ENCODE data around the gene PKM.

The PKM gene

DNA sequence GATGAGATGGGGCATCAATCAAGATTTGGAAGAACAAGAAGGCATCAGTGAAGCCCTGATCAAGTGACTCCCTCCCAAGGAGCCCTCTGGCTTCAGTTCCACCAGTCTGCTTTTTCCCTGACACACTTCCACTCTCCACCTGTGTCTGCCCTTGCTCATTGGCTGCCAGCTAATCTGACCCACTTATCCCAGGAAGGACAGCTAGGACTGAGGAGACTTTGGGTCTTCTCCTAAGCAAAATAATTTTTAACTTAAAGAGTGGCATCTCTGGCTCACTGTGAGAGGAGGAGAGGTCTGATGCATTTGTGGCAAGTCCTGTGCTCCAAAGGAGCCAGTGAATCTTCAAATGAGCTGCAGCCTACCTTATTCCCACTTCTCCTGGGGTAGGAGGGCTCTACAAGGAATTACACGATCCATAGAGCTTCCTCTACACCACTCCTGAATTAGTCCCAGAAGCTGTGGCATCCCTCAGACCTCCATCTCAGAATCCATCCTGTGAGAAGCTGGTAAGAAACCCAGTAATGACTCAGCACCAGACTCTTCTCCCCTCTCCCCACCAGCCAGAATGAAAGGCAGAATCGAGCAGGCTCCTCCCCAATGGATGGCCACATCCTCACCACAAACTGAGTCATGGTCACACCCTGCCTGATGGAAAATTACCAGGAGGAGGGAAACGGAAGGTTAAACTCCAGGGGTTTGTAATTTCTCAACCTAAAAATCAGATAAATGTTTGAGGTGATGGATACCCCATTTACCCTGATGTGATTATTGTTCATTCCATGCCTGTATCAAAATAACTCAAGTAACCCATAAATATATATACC, 6.3 kb upstream of the PKM start:
- peak; percentile 97 for DNase-seq
- in situ Hi-C loops (cut with MboI; ENCODE audit: low pct_unique_long_range_greater_than_20kb, low sequenced_read_pairs), result no loop called here

DNA sequence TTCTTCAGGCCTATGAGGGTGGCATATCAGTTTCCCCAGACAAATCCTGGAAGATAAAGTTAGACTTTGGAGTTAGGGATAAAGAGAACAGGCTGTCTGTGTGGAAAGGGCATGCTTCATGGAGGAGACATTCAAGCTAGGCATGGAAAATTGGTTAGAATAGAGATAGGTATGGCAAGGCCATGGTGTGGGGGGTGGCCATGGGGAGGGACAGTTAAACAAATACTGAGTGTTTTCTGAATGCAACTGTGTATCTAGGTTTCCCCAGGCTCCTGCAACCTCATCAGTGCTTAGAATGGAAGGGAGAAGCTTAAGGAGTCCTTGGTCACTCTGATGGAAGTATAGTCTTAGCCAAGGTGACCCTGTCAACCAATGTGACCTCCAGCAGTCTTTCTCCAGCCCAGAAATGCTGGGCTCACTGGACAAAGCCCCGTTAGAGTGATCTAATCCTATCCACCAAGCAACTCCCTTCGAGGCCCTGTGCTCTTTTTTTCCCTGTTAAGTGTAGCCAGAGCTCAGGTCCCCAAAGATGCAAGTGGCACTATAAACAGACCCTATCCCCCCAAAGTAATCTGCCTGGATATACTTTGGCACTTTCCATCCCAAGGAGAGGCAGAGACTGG, 5.5 kb upstream of the PKM start:
- DNase-seq, result no peak
- in situ Hi-C loops (cut with MboI; ENCODE audit: low pct_unique_long_range_greater_than_20kb, low sequenced_read_pairs), result no loop called here

DNA sequence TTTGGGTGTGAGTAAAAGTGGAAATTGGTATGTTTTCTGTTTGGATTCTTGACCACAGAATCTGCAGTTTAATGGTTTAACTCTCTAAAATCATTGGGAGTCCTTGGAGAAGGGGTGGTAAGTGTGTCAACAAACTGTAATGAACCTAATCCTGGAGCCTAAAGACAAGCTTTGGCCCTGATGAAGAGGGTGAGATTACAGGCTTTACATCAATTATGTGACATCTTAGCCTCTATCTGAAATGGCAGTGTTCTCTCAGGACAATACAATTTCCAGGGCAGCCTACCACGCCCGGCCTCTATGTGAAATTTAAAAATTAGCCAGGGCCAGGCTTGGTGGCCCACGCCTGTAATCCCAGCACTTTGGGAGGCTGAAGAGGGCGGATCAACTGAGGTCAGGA, 4.3 kb upstream of the PKM start:
- no peak for DNase-seq
- in situ Hi-C loops (cut with MboI; ENCODE audit: low pct_unique_long_range_greater_than_20kb, low sequenced_read_pairs), result no loop called here

DNA sequence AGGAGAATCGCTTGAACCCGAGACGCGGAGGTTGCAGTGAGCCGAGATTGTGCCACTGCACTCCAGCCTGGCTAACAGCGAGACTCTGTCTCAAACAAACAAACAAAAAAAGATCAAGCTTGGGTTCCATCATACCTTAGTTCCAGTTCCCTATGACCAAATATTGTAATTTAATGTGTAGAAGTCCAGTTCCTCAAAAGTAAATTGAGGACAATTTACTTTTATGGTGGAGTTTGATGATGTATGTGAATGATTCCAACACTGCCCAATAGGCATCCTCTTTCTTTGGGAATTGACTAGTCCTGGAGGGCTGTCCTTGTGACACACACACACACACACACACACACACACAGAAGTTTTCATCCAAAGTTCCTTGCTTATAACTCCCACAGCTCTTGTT, 2.8 kb upstream of the PKM start:
- in situ Hi-C loops (cut with MboI; ENCODE audit: low pct_unique_long_range_greater_than_20kb, low sequenced_read_pairs), result no loop called here
- no peak for DNase-seq

DNA sequence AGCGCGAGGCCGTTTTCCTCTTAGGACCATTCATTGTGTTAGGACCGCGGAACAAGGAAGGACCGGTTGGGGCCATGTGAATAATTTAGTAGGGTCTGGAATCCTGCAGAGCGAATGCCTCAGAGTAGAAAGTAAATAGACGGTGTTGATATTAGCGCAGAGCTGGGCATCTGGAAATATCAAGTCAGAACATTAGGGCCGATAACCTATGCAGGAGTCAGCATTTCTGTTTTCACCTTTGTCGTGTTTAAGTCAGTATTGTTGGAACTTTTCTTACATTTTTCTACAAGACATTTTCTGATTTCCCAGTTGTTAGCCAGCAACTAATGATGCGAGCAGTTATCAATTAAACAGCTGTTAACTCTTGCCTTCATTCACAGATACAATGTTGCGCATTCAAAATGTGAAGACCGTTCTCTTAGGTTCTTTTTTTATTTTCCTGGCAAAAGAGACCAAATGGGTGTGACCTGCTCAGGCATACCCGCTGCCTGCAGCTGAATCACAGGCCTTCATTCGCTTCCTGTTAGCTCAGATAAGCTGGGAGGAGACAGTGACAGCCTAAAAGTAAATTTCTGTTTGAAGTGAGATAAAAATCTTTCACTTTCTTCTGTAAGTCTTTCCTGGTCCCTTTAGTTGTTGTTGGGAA, 966 bp upstream of the PKM start:
- peak; percentile 59 for DNase-seq
- in situ Hi-C loops (cut with MboI; ENCODE audit: low pct_unique_long_range_greater_than_20kb, low sequenced_read_pairs), result no loop called here

DNA sequence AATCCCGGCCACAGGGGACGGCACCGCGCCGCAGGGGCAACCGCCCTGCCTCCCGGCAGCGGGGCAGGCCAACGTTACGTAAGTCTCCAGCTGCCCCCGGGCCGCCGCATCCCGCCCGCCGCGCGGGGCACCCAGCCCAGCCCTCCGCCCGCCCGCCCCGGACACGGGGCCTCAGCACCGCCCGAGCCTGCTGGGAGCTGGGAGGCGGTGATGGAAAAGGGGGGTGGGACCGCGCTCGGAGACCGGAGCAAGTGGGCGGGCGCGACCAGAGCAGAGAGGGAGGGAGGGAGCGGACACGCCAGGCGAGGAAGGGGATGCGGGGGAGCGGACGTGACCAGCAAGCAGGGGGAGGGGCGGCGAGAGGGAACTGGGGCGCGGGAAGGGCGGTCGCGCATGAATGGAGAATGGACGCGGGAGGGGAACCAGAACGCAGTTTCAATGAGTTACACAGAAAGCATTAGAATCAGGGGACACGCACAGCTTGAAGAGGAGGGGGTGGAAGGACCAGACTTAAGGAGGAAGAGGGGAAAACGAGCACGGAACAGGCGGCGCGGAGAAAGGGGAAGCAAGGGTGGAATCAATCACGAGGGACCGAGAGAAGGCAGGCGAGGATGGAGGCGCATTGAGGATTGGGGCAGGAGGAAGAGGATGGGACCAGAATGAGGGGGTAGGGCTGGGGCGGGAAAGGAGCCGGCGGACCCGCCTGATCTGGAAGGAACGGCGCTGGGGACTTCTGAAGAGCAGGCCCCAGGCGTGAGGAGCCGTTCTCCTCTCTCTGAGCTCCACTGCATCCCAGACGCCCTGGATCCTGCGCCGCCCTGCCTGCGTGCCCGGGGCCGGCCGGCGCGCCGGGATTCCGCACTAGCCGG, 559 bp downstream of the PKM start:
- in situ Hi-C loops (cut with MboI; ENCODE audit: low pct_unique_long_range_greater_than_20kb, low sequenced_read_pairs), result no loop called here

DNA sequence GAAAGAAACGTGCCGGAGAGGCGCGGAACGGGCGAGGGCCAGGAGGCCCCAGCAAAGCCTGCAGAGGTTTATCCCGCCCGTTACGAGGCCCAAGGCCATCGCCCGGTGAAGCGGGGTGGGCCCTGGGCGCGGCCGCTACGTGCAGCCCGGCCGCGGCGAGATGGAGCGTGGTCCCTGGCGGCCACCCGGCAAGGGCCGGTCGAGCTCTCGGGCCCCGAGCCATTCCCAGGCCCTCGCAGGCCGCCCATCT, 1.1 kb downstream of the PKM start:
- DNase-seq, result no peak
- in situ Hi-C loops (cut with MboI; ENCODE audit: low pct_unique_long_range_greater_than_20kb, low sequenced_read_pairs), result no loop called here

More for the DNA sequence above, 559 bp downstream of the PKM start:
- peak; percentile 94 for DNase-seq

DNA sequence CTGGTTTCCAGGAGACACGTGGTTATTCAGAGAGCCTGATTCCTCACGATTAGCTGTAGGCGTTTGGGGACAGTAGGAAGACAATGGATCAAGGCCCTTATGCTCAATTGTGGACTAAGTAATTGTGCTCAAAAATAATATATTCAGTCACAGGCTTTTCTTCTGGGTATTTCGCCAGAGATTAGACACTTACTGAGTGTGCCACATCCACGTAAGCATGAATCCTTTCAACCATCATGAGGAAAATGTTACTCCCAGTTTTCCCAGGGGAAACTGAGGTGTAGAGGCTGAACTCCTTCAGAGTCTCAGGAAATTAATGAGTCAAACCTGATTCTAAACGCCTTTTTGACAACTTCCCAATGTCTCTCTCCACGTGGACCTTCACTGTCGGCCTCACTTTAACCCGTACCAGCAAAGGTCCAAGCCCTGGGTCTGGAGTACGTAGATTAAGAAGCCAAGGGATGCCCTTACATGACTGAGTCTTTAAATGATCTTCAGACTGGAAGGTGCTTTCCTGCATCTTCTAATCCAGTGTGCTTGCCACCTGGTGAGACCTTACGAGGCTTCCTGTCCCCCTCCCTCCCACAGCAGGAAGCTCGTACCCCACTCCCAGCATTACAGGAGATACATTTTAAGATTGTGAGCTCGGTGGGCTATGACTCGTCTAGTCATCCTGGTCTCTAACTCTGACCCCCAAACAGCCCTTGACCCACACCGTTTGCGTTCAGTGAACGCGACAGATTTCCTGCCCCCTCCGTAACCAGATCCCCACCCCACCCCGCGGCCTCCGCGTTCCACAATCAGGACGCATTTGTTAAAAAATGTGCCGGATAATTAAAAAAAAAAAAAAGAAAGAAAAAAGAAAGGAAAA, 1.7 kb downstream of the PKM start:
- in situ Hi-C loops (cut with MboI; ENCODE audit: low pct_unique_long_range_greater_than_20kb, low sequenced_read_pairs), result no loop called here
- peak; percentile 49 for DNase-seq

DNA sequence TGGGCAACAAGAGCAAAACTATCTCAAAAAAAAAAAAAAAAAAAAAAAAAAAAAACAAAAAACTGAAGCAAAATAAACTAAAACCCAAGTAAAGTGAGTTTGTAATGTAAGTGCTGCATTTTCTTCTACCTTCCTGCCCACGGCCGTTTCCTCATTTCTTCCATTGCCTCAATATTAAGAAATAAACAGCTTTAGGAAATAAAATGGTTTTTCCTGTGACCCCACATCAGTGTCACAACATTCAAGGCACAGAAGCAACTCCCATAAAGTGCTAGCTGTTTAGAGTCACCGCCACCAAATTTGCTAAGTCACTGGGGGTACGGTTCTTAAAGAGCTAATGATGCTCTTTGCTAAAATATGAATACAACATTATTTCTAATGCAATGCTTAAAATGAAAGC, 3.3 kb downstream of the PKM start:
- in situ Hi-C loops (cut with MboI; ENCODE audit: low pct_unique_long_range_greater_than_20kb, low sequenced_read_pairs), result no loop called here
- DNase-seq, result no peak

DNA sequence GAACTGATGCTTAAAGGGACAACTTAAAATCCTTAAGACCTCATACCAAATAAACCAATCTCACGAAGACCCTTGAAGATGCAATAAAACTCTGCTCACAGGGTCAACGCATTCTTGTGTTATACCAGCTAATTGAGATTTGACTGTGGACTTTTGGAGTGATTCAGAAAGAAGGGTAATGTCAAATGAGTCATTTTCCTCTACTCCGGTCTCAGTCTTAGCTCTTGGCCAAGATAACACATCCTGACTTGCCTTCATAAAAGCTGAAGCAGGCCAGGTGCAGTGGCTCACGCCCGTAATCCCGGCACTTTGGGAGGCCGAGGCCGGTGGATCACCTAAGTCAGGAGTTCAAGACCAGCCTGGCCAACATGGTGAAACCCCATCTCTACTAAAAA, 3.8 kb downstream of the PKM start:
- no peak for DNase-seq

DNA sequence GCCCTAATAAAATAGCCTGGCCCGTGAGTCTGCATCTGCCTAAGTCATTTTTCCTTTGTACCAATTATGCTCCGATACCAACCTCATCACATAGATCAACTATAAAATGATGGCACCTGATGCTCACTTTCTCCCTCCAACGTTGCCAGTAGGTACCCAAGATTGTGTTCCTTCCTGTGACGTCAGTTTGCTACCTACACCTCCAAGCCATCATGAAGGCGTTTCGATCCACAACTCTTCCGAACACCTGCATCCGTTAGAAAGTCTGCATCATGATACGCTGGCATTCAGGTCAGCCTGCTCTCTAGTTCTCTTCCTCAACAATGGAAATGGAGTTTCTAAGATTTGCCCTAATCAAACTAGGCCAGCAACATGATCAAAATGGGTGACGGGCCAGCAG, 7.7 kb downstream of the PKM start:
- no peak for DNase-seq
- in situ Hi-C loops (cut with MboI; ENCODE audit: low pct_unique_long_range_greater_than_20kb, low sequenced_read_pairs), result no loop called here

More for the DNA sequence above, 3.8 kb downstream of the PKM start:
- in situ Hi-C loops (cut with MboI; ENCODE audit: low pct_unique_long_range_greater_than_20kb, low sequenced_read_pairs), result no loop called here

DNA sequence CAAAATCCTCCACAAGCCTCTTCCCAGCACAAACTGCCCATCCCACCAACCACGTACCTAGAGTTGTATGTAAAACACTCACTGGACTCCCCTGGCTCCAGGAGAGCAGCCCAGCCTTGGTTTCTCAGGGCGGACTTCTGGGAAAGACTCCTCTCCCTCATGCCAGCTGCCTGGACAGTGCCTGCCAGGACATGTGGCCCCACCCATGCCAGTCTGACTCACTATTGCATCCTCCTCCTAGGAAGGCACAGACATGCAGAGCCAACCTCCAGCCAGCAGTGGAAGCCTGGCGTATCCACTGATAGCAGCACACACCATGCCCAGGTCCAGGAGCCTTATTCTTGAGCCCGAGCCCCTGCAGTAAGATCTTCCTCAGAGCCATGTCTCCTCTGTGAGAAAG, 8.6 kb downstream of the PKM start:
- DNase-seq, result no peak
- in situ Hi-C loops (cut with MboI; ENCODE audit: low pct_unique_long_range_greater_than_20kb, low sequenced_read_pairs), result no loop called here

DNA sequence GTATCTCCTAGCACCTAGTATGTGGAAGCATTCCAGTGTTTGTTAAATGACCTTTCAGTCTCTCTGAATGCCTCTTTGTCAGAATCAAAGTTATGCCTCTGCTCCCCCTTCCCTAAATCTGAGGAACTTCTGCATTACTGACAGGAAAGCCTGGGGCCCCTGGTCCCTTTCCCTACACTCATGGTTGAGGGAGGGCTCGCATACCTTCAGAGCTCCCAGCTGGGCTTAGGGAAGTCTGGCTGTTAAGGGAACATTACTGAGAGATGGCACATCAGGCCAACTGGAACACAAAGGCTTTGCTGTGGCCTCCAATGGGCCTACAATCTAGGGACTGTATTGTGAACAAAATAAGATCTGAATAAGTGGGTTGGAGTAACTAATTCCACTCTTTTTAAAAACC, 10.3 kb downstream of the PKM start:
- in situ Hi-C loops (cut with MboI; ENCODE audit: low pct_unique_long_range_greater_than_20kb, low sequenced_read_pairs), result no loop called here
- peak; percentile 51 for DNase-seq

DNA sequence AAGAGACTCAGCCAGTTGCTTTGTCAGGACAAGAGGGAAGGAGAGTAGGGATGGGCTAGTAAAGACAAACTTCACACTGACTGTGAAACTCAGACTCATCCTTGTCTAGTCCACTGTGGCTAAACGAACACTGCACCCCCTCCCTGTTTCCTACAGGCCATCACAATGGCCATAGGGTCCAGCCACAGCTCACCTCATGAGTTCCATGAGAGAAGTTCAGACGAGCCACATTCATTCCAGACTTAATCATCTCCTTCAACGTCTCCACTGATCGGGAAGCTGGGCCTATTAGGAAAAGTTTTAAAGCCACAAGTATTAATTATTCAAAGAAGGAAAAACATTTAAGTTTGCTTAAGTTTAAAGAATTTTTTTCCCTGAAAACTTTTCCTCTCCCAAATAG, 13.8 kb downstream of the PKM start:
- in situ Hi-C loops (cut with MboI; ENCODE audit: low pct_unique_long_range_greater_than_20kb, low sequenced_read_pairs), result no loop called here
- DNase-seq, result no peak

DNA sequence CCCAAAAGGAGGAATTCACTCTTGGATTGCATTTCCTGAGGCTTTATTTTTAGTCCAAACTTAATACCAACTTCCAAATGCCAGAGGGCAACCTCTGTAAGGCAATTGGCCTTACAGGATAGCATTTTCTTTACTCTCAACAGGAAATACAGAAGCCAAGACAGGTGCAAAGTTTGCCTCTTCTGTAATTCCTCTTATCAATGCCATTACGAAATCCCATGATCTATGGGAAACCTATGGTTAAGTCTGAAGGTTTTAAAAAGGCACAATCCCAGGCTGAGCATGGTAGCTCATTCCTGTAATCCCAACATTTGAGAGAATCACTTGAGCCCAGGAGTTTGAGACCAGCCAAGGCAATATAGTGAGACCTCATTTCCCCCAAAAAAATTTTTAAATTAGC, 14.9 kb downstream of the PKM start:
- in situ Hi-C loops (cut with MboI; ENCODE audit: low pct_unique_long_range_greater_than_20kb, low sequenced_read_pairs), result no loop called here
- no peak for DNase-seq

DNA sequence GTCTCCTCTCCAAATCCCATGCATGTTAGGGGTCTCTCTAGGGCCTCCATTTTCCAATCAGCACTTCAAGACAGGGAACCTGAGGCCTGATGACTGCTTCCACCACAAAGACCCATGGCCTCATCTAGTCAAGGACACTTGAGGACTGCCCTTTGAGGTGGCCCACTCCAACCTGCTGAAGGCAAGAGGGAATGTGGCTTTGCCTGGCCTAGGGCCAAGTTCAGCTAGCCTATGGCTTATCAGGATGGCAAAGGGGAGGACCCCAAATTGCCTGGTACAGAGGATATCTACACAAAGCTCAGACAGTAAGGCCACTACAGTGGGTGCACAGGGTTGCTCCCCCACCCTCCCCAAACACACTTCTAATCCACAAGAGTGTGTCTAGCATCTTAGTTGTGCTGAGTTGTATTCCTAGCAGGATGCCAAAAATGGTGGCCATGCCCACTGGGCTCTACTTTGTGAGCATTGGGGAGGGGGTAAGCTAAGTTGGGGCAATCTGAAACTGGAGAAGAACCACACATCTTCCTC, 23.4 kb downstream of the PKM start:
- in situ Hi-C loops (cut with MboI; ENCODE audit: low pct_unique_long_range_greater_than_20kb, low sequenced_read_pairs), result no loop called here
- no peak for DNase-seq

DNA sequence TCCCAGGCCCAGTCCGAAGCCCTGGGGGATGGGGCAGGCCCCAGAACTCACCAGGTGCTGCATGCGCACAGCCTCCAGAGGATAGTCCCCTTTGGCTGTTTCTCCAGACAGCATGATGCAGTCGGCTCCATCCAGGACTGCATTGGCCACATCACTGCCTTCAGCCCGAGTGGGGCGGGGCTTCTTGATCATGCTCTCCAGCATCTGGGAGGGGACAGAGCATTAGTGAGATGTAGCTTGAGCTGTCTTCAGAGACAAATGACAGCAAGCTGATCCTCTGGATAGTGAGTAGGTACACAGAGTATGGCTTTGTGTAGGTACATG, 24.4 kb downstream of the PKM start:
- no peak for DNase-seq
- in situ Hi-C loops (cut with MboI; ENCODE audit: low pct_unique_long_range_greater_than_20kb, low sequenced_read_pairs), result no loop called here

DNA sequence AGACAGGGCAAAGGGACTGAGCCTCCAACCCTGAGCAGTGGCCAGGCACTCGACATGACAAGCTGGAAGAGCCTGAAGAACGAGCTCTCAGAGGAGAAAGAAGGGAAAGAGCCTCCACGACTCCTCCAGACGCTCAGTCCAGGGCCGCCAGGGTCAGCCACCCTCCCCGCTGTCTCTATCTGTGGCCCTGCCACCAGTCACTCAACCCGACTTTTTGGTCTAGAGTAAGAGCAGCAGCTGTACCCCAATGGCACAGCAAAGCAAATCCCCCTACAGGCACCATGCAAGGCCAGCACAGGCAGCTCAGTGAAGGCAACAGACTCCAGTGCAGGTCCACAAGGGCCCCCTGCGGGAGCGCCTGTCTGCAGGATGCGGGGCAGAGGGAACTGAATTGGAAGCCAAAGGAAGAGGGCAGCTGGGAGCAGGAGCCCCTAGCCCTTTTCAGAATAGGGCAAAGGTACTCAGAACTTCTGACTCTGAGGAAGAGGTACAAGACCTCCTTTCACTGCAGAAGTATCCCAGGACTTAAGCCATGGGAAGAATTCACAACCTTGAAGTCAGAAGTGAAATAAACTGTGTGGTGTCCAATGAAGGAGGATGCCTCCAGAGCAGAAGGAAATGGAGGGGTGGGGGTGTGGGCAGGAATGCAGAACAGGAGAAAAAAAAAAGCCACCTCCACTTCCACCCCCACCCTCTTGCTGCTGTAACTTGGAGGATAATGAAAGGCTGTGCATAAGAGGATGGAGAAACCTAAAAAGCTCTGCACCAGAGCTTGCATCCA, 24.9 kb downstream of the PKM start:
- in situ Hi-C loops (cut with MboI; ENCODE audit: low pct_unique_long_range_greater_than_20kb, low sequenced_read_pairs), result no loop called here
- no peak for DNase-seq

All from KBM-7 (cell line).